IPS DF 4.7 (cell line): ENCODE results near the gene HAUS7.

Experiments
- DNase-seq: peaks from one replicate; pipeline ENCODE4 v3.0.0-alpha.2; 2013; ENCODE audit warnings: low spot score; ENCODE audit errors: extremely low read depth

HAUS7 gene

DNA sequence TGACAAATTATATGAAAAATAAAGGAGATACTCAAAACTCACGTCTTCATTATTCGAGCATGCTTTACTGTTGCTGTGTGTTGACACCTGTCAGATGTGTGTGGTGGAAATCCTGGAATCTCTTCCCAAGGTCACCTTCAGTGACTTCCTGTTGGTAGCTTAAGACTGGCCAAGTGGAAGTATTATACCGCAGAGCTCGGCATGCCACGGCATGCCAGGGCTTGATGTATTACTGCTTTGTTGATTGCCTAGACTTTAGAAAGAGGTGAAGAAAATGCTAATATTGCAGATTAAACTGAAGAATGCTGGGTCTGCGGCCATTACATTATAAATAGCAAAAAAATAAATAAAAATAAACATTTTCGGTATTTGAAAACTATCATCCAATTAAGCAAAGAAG, 29.1 kb downstream of the HAUS7 start:
- DNase-seq: no peak

GRCh38 chrX:153440556-153441135, 29.7 kb downstream of the HAUS7 start:
- no peak for DNase-seq

GRCh38 chrX:153439977-153440376, 30.4 kb downstream of the HAUS7 start:
- DNase-seq: no peak

GRCh38 chrX:153438532-153438931, 31.8 kb downstream of the HAUS7 start:
- DNase-seq: no peak

DNA sequence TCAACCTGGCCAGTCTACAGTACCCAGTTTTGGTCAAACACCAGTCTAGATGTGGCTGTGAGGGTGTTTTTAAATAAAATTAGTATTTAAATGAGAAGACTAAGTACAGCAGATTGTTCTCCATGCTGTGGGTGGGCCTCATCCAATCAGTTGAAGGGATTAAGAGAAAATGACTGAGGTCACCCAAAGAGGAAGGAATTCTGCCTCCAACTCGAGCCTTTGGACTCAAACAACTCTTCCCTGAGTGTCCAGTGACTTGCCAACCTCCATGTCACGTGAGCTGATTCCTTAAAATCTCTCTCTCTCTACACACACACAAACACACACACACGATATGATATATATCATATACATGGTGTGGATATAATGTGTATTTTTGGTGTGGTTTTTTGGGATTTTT, 34.5 kb downstream of the HAUS7 start:
- no peak for DNase-seq

GRCh38 chrX:153434801-153435200, 35.6 kb downstream of the HAUS7 start:
- no peak for DNase-seq

DNA sequence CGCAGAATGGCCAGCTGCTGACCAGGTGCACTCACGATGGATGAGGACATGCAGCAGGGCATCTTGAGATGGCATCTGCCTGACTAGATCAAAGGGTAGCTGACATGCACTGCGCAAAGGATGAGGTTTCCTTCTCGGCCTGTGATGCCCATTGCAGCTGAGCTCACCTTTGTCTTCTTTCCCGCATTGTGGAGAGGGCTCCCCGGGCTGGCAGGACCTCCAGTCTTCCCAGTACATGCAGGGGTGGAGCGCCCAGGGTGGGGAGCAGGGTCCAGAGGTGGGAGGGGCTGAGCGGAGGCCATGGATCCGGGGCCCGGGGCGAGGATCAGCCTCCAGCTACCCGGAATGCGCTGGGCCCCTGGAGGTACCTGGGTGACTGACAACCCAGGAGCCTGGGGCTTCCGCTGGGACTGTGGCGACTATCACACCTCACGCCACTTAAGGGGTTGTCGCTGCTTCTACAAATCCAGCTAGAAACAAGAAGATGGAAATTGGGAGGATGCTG, 36.5 kb downstream of the HAUS7 start:
- no peak for DNase-seq

DNA sequence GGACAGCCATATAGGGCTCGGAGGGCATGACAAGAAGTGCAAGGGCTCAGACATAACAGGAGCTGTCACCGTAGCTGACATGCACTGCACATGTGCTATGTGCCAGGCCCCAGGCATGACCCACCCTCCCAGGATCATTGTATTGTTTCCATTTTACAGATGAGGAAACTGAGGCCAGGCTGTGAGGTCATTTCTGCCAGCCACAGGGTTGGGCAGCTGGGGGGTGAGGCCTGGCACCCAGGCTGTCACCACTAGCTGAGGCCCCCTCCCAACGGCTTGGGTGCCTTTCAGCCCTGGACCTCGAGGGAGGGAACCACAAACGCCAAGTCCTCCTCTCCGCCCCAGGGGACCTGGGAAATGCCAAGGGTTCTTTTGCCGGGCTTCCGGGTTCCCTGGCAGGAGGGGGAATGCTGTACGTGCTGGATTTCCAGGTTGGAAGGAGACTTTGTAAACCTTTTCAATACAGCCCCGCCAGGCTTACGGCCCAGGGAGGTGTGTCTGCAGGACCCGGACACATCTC, 37.2 kb downstream of the HAUS7 start:
- no peak for DNase-seq

GRCh38 chrX:153430796-153431195, 39.6 kb downstream of the HAUS7 start:
- DNase-seq: no peak

DNA sequence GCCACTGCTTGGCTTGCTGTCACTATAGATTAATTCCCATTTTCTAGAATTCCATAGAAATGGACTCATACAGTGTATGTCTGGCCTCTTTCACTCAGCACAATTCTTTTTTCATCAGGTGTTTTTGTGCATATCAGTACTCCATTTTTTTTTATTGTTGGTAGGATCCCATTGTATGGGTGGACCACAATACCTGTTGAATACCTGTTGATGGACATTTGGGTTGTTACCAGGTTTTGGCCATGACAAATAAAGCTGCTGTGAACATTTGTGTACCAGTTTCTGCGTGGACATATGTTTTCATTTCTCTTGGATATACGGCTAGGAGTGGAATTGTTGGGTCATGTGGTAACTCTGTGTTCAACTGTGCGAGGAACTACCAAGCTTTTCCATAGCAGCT, 44.2 kb downstream of the HAUS7 start:
- DNase-seq: no peak

DNA sequence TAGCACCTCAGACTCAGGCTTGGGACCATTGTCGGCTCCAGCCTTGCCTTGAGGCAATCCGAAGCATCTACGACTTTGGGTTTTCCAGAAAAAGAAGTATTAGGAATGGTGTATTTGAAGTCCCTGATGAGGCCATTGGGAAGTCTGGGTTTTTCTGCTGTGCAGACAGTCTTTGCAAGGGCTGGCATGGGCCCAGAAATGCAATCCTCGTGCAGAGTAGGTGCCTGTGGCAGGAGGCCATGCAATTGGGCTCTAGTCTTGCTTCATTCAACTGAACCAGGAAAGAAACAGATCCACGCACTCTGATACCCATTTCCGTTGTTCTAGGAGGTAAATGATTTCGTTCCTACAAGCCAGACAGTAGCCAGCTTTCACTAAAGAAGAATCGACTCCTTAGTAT, 46.7 kb downstream of the HAUS7 start:
- no peak for DNase-seq

- DNase-seq: no peak
These were observed 48.5 kb downstream of the HAUS7 start for GRCh38 chrX:153421856-153422255.

GRCh38 chrX:153420851-153421599, 49.4 kb downstream of the HAUS7 start:
- no peak for DNase-seq

DNA sequence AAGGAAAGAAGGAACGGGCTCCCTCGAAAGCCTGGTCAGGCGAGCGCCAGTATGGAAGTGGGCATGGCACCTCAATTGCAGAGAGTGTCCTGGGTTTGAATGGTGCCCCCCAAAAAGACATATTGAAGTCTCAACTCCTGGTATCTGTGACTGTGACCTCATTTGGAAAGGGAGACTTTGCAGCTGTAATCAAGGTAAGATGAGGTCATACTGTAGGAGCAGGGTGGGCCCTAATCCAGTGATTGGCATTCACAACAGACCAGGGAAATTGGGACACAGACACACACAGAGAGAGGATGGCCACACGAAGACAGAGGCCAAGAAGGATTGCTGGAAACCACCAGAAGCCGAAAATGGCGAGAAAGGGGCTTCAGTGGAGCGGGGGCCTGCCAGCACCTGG, 52.7 kb downstream of the HAUS7 start:
- no peak for DNase-seq

- DNase-seq: no peak
These were observed 53.5 kb downstream of the HAUS7 start for GRCh38 chrX:153416781-153417450.

GRCh38 chrX:153414856-153415510, 55.4 kb downstream of the HAUS7 start:
- DNase-seq: no peak

GRCh38 chrX:153413731-153414130, 56.6 kb downstream of the HAUS7 start:
- no peak for DNase-seq

DNA sequence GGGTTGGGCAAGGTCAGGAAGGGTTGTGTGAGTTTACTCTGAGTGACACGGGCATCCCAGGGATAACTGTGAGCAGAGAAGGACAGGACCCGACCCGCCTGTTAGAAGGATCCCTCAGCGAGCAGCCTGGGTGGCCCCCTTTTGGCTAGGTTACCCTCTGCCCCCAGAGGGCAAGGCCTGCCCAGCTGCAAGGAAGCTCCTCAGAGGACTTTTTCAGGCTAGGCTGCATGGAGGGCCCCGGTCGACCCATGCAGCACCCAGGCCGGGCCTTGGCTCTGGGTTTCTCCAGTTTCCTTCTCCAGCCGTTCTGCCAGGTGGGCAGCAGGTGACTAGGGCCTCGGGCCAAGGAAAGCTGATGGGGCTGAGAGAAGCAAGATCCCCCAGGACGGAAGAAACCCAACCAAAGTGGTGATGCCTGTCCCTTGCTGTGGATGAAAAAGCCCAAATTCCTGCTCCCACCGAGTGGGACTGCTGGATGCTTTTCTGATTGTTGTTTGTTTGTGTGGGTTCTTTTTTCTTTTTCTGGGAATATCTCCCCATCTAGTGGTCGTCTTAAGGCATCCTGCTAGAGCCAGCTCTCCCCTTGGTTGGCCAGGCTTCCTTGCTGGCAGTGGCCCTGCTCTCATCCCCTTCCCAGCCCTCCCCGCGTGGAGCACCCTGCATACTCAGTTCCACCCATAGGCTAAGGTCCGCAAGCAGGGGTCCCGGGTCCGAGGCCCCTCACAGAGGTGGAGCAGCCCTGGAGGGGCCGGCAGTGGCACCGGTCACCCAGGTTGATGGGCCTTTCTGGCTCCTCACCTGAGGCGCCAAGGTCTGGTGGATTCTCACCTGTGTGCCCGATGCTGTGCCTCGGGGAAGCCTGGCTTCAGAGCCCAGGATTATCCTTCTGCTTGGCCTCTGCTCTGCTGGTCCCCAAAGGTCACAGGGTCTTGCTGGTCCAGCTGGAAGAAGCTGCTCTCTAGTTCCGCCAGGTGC, 57.3 kb downstream of the HAUS7 start:
- DNase-seq: no peak

- DNase-seq: no peak
These were observed 58.3 kb downstream of the HAUS7 start for GRCh38 chrX:153411988-153412574.
